GM18519 (cell line): Measurements from ENCODE around the gene WDPCP.
A peak's percentile ranks its signal among the peaks of the same experiment; 100 is the strongest.
"Not testable (repeated sequence)": the region's sequence is repeated elsewhere in the genome, so short reads cannot be mapped to it uniquely, and the experiment has no call there.

ENCODE experiments used
- ATAC-seq: cut with Tn5 transposase; IDR thresholded peaks from one replicate; pipeline ENCODE4 v1.9.1; 2021; ENCODE audit warnings: mild to moderate bottlenecking, moderate library complexity; ENCODE audit not compliant: unreplicated experiment, low FRiP score

WDPCP gene

GRCh38 chr2:63131196-63131595, 457.1 kb downstream of the WDPCP start:
- ATAC-seq: no peak

DNA sequence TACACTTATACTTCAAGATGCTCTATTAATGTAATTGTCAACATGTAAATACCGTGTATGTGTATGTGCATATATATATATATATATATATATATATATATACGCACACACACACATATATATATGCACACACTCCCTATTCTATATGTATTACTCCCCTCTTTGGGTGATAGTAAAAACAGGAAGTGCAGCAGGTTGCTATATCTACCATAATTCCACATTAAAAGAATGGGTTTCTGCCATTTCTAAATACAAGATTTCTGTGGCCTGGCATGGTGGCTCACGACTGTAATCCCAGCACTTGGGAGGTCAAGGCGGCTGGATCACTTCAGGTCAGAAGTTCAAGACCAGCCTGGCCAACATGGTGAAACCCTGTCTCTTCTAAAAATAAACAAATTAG, 460.7 kb downstream of the WDPCP start:
- no peak for ATAC-seq

DNA sequence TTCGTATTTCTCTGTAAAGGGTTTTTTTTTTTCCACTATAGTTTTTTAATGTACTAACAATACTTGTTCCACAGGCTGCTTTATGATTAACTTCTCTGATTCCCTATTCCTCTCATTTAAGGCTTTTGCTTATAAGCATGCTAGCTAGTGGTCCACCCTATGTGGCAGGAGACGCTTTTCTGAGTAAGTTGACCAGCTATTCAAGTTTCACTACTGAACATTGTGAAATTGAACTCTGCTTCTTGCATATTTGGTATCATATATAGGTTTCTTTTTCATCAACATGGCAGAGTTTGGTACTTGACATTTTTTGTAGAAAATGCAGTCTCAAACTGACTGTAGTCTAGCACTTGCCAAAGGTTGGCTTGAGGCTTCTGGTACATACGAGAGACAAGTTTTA, 463.4 kb downstream of the WDPCP start:
- no peak for ATAC-seq

DNA sequence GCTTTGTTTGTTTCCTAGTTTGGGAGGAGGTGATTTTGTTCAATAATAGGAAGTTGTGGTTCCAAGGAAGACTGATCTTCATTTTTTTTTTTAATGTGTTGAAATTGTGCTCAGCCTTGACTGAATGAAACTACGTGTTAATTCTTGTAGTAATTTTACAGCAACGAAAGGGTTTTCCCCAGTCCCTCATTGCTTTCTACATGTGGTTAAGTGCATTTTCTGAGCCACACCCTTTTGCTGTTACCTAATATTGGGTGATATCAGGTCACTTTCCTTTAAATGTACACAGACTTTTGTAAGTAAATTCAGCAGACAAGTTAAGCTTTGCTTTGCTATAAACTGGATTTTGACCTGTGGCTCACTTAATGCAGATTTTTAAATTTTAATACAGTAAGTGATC, 464.1 kb downstream of the WDPCP start:
- ATAC-seq: peak; percentile 46

GRCh38 chr2:63122921-63123320, 465.4 kb downstream of the WDPCP start:
- ATAC-seq: no peak

- no peak for ATAC-seq
Measured at GRCh38 chr2:63121055-63121834, 467.0 kb downstream of the WDPCP start.

DNA sequence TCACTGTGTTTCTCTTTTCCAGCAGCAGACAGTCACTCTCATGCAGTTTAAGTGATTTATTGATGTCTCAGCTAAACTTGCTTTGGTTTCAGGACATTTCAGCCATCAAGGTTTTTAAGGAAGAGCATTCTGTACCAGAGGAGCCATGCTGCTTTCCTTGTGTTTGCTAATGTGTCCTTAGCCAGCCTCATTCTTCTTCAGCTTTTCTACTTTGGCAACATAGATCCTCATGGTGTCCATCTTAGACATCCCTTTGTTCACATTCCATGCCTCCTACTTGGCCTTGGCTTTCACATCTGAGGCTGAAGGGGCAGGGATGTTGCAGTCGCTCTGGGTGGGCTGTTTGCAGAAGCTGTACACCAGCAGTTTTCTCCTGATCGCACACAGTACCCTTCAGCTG, 469.5 kb downstream of the WDPCP start:
- no peak for ATAC-seq

- ATAC-seq: no peak
Measured at GRCh38 chr2:63104482-63104881, 483.8 kb downstream of the WDPCP start.

DNA sequence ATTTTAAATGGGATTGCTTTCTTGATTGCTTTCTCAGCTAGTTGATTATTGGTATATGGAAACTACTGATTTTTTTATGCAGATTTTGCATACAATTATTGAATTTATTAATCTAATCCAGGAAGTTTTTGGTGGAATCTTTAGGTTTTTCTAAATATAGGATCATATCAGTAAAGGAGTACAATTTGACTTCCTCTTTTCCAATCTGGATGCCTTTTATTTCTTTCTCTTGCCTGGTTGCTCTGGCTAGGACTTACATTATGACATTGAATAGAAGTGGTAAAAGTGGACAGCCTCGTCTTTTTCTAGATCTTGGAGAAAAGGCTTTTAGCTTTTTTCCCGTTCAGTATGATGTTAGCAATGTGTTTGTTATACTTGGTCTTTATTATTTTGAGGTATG, 486.3 kb downstream of the WDPCP start:
- no peak for ATAC-seq

DNA sequence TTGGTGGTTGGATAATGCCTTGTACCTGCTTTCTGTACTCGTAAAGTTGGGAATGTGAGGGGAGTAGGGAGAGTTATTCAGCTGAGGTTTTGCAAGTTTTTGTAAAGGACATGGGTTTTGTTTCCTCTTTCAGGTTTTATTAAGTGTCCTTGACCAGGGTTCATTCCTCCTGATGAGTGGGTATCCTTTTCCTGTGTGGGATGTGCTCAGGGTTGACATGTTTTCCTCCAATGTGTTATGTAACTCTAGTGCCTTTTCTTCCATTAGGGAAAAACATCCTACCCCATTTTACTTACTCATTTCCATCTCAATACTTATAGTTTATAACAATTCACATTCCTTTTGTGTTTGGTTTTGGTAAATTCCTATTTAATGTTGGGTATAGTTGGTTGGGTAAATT, 489.2 kb downstream of the WDPCP start:
- no peak for ATAC-seq

DNA sequence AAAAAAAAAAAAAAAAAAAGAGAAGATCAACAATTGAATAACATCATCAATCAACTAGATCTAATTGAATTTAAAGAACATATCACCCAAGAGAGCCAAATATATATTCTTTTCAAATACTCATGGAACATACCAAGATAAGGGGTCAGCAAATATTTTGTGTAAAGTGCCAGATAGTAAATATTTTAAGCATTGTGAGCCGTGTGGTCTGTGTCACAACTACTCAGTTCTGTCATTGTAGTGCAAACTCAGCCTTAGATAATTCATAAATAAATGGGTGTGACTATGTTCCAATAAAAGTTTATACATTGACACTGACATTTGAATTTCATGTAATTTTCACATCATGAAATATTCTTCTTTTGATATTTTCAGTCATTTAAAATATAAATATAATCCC, 491.8 kb downstream of the WDPCP start:
- no peak for ATAC-seq

DNA sequence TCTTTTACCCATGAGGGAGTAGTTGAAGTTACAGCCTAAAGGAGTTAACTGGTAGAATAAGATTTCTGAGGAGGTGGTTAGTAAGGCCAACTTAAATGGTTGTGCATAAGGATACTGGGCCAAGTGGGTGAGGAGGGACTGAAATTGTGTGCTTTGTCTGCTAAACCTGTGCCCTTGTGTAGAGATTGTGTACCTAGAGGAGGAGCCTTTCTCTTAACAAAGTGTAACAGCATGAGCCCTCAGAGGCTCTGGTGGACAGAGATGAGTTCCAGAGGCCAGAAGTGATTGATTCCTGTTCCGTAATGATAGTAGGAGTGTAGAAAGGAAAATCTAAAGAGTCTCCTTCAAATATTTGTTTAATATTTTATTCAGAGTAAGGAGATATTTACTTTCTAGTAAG, 494.8 kb downstream of the WDPCP start:
- no peak for ATAC-seq

DNA sequence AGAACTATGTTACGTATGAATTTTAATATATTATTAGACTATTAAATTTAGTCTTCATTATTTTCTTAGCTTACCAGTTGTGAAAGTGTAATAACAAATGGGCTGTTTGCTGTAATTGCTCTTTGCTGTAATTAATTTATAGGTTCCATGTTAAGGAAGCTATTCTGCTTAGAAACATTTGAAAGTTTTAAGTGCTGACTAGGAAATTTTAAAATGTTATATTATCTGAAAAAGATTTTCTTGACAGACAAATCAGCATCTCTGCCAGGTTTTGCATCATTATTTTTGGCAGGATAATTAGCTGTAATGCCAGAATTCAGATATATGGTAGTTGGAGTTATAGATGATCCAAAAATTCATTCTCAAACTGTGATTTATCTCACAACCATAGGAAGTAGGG, 495.4 kb downstream of the WDPCP start:
- ATAC-seq: no peak

- no peak for ATAC-seq
Measured at GRCh38 chr2:63092401-63092800, 495.9 kb downstream of the WDPCP start.

DNA sequence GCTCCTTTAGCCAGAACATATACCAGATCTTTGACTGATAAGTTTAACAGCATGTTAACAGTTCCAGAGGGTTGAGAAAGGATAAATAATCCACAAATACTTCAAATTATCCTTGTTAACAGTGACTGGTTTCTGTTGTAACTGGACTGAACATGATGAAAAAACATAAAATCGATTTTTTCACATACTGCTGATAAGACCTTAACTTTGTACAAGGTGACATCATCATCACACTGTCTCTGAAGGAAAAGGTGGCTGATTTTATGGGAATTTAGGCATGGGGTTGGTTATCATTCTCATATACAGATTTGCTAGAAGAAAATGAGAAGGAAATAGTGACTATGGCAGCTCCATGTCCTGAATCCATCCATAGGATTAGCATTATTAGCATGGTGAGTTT, 501.6 kb downstream of the WDPCP start:
- no peak for ATAC-seq

DNA sequence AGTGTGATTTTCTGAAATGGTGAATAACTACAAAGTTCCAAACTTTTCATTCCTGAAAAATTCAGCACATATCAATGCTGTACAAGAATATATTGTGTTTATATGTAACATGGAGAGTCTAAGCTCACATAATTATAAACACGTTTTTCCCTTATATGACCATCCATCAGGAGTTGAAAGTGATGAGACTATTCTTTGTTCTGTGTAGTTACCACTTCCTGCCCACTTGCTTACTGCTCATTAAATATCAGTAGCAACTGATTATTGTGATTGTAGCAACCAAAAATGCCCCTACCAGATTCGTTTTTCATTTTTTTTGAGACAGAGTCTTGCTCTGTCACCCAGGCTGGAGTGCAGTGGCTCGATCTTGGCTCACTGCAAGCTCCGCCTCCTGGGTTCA, 506.9 kb downstream of the WDPCP start:
- ATAC-seq: no peak

- no peak for ATAC-seq
Measured at GRCh38 chr2:63078852-63079606, 509.2 kb downstream of the WDPCP start.

DNA sequence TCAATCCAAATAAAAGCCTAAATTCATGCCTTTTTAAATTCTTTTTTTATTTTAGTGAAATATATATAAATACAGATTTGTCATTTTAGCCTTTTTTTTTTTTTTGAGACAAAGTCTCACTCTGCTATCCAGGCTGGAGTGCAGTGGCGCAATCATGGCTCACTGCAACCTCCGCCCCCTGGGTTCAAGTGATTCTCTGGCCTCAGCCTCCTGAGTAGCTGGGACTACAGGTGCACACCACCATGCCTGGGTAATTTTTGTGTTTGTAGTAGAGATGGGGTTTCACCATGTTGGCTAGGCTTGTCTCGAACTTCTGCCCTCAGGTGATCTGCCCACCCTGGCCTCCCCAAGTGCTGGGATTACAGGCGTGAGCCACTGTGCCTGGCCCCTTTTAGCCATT, 513.9 kb downstream of the WDPCP start:
- ATAC-seq: not testable (repeated sequence)

GRCh38 chr2:63073994-63074393, 514.3 kb downstream of the WDPCP start:
- no peak for ATAC-seq

GRCh38 chr2:63071664-63072063, 516.6 kb downstream of the WDPCP start:
- ATAC-seq: no peak
